A549 (cell line): ENCODE results near the gene PCBP4. TPM values are rescaled to one million over a fixed set of nuclear protein-coding genes. Genes with fewer than 3 reads are reported as not detected.

Experiments
- ATAC-seq, 2 experiments: fragments of 200-7000 bp in 1 of 2; fragments of >200 bp in 1 of 2; cut with Nextera tagmentation in 1 of 2; cut with Tn5 transposase in 1 of 2; 3 replicates each; pipeline versions ENCODE4 v1.8.0 to v1.9.1; 2018 to 2020; ENCODE audit warnings: mild to moderate bottlenecking in 1 of 2, moderate library complexity in 1 of 2
- CTCF ChIA-PET: fragments of 300-600 bp; sonication (Branson Sonifier 250); formaldehyde crosslinking; extraction: SDS; loops from one replicate; lab custom pipeline; 2021; ENCODE audit warnings: antibody characterized with exemption, inconsistent platforms; lab: Yijun Ruan, JAX
- POLR2A ChIA-PET: fragments of 350-600 bp; formaldehyde crosslinking; extraction: SDS; loops from one replicate; lab custom pipeline; 2021; ENCODE audit warnings: antibody characterized with exemption, inconsistent platforms; lab: Yijun Ruan, JAX
- DNase-seq, 2 experiments: peaks; one replicate each; pipeline versions ENCODE4 v3.0.0 to v3.0.0-alpha.2; 2011 to 2016; ENCODE audit warnings: low read depth in 1 of 2, low spot score in 1 of 2
- FAIRE-seq: peaks from 2 replicates; lab custom pipeline; 2011; peaks lifted over from hg19 to GRCh38; lab: Jason Lieb, UNC
- H3K27ac ChIP-seq, 2 experiments: fragments of >200 bp; sonication (Bioruptor Twin); formaldehyde crosslinking; 3 replicates each; pipeline ENCODE4 v1.5.1; 2016 to 2017
- H3K4me1 ChIP-seq: fragments of >200 bp; sonication (Bioruptor Twin); formaldehyde crosslinking; 3 replicates; pipeline ENCODE4 v1.6.1; 2016
- H3K4me2 ChIP-seq: fragments of >200 bp; sonication (Bioruptor Twin); formaldehyde crosslinking; 3 replicates; pipeline ENCODE4 v1.6.1; 2016
- H3K4me3 ChIP-seq: fragments of >200 bp; sonication (Bioruptor Twin); formaldehyde crosslinking; 3 replicates; pipeline ENCODE4 v1.5.1; 2016
- H3K9me3 ChIP-seq: fragments of >200 bp; sonication (Bioruptor Twin); formaldehyde crosslinking; 3 replicates; pipeline ENCODE4 v1.6.1; 2016
- ATOH8 ChIP-seq: fragments of 250-450 bp; sonication (Bioruptor Pico); IDR thresholded peaks from 2 replicates; pipeline ENCODE4 v1.5.0; 2020; ENCODE audit warnings: low read depth, mild to moderate bottlenecking, moderate library complexity
- CBX2 ChIP-seq: fragments of 200-600 bp; sonication (generic); IDR thresholded peaks from 2 replicates; pipeline ENCODE4 v1.6.1; 2016; ENCODE audit warnings: low read depth, mild to moderate bottlenecking, borderline replicate concordance
- CBX8 ChIP-seq: fragments of 200-600 bp; sonication (generic); IDR thresholded peaks from 2 replicates; pipeline ENCODE4 v1.6.1; 2016
- CEBPB ChIP-seq, 2 experiments: fragments of >200 bp in 1 of 2; sonication (Bioruptor Twin) in 1 of 2; formaldehyde crosslinking in 1 of 2; IDR thresholded peaks; 2 replicates each; pipeline ENCODE4 v1.6.1; 2012 to 2016
- CHD2 ChIP-seq: fragments of 150-350 bp; IDR thresholded peaks from 2 replicates; pipeline ENCODE4 v1.6.1; 2014; ENCODE audit warnings: low read length; ENCODE audit not compliant: partially characterized antibody
- CHD4 ChIP-seq: fragments of 200-600 bp; sonication (generic); IDR thresholded peaks from 2 replicates; pipeline ENCODE4 v1.6.1; 2016; ENCODE audit warnings: antibody characterized with exemption, mild to moderate bottlenecking, borderline replicate concordance
- EHMT2 ChIP-seq: fragments of 200-600 bp; sonication (generic); IDR thresholded peaks from 2 replicates; pipeline ENCODE4 v1.6.1; 2016; ENCODE audit warnings: antibody characterized with exemption, low read depth, mild to moderate bottlenecking, moderate library complexity
- FOSL2 ChIP-seq, 2 experiments: fragments of 450-650 bp in 1 of 2; fragments of >200 bp in 1 of 2; sonication (Bioruptor Twin) in 1 of 2; formaldehyde crosslinking; IDR thresholded peaks; 2 replicates each; pipeline versions ENCODE4 v1.5.0 to v1.6.1; 2016 to 2020; ENCODE audit warnings: mild to moderate bottlenecking in 1 of 2, moderate library complexity in 1 of 2
- FOXS1 ChIP-seq: fragments of 250-450 bp; sonication (Bioruptor Pico); IDR thresholded peaks from 2 replicates; pipeline ENCODE4 v1.5.0; 2020; ENCODE audit warnings: mild to moderate bottlenecking, moderate library complexity
- GATA3 ChIP-seq: IDR thresholded peaks from 2 replicates; pipeline ENCODE4 v1.6.1; 2012; ENCODE audit warnings: borderline replicate concordance
- HDAC2 ChIP-seq: fragments of 200-600 bp; sonication (generic); IDR thresholded peaks from 2 replicates; pipeline ENCODE4 v1.6.1; 2016
- MAFK ChIP-seq: fragments of 450-650 bp; IDR thresholded peaks from 2 replicates; pipeline ENCODE4 v1.6.1; 2014; ENCODE audit not compliant: partially characterized antibody
- MAZ ChIP-seq: fragments of 150-350 bp; IDR thresholded peaks from 2 replicates; pipeline ENCODE4 v1.6.1; 2014; ENCODE audit warnings: antibody characterized with exemption, low read depth, low read length, borderline replicate concordance
- MYC ChIP-seq: IDR thresholded peaks from 2 replicates; pipeline ENCODE4 v1.6.1; 2012; ENCODE audit warnings: mild to moderate bottlenecking, inconsistent platforms, low read length, improper control_type of control experiment, borderline replicate concordance
- PBX3 ChIP-seq: IDR thresholded peaks from 2 replicates; pipeline ENCODE4 v1.6.1; 2012
- REST ChIP-seq: fragments of 200-600 bp; sonication (generic); IDR thresholded peaks from 2 replicates; pipeline ENCODE4 v1.6.1; 2016; ENCODE audit warnings: antibody characterized with exemption, mild to moderate bottlenecking, moderate library complexity
- RFX5 ChIP-seq: fragments of 450-650 bp; IDR thresholded peaks from 2 replicates; pipeline ENCODE4 v1.7.1; 2014; ENCODE audit warnings: antibody characterized with exemption, mild to moderate bottlenecking, moderate library complexity
- SMC3 ChIP-seq: fragments of >200 bp; sonication (Bioruptor Twin); formaldehyde crosslinking; IDR thresholded peaks from 3 replicates; pipeline ENCODE4 v1.6.1; 2018; ENCODE audit warnings: inconsistent platforms
- SREBF2 ChIP-seq: fragments of 450-650 bp; IDR thresholded peaks from 2 replicates; pipeline ENCODE4 v1.6.1; 2014; ENCODE audit warnings: mild to moderate bottlenecking, moderate library complexity
- TP53 ChIP-seq: fragments of 250-450 bp; sonication (Bioruptor Pico); IDR thresholded peaks from 2 replicates; pipeline ENCODE4 v1.5.0; 2021; ENCODE audit warnings: mild to moderate bottlenecking, moderate library complexity
- USF2 ChIP-seq: fragments of 450-650 bp; IDR thresholded peaks from 2 replicates; pipeline ENCODE4 v1.6.1; 2014; ENCODE audit warnings: antibody characterized with exemption
- WGBS: methylation state at CpG from one replicate; pipeline ENCODE4 v1.1.6; 2017; ENCODE audit errors: missing lambda C conversion rate; 5-methylcytosine and 5-hydroxymethylcytosine counted together
- polyA plus RNA-seq, 4 experiments: library from polyadenylated mRNA; depleted of rRNA in 3 of 4; stranded (reverse); fragments of >200 nt; fragmentation: RNase III in 1 of 4; extraction: RNeasy Plus Mini Kit Qiagen cat#74134 plus additional on column Dnase treatment in 1 of 4; gene quantifications; 2 replicates in 3 of 4; 3 replicates in 1 of 4; pipeline ENCODE4 v1.2.3, GENCODE V29; 2011 to 2017

The PCBP4 gene
- polyA plus RNA-seq, 2 of the 4 experiments (the other 2 are of a cell fraction), result 8.6 to 10.9 TPM

DNA sequence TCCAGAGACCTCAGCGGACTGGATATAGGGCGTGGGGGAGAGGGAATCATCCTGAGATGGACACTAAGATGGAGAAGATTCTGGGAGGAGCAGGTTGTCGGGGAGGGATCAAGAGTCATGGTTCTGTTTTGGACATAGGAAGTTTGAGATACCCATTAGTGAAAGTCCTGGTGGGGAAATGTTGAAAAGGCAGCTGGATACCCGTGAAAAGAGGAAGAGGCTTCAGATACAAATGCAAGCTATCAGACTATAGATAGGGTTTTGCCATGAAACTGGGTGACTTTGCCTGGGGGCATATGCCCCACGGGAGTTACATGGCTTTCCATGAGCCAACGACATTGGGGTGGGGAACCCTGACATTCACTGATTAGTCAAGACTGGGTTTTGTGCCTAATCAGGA, 13.1 kb downstream of the PCBP4 start:
- ATAC-seq (no peak), FAIRE-seq (no peak), DNase-seq (no peak)
- Histone ChIP-seq H3K4me1 (no peaks in the 10 kb centered on the region; the same call in 1 of the 3 replicates), H3K4me3 (no peak overlapping the region), H3K27ac (no peak overlapping the region), H3K4me2 (no peak overlapping the region), H3K9me3 (no peaks in the 10 kb centered on the region)
- WGBS, result 49% methylated on average over 6 of the region's 6 CpGs
- CTCF ChIA-PET, result interaction anchor here (1.2 to 3.2 kb wide), 3 partner anchors 10 to 20 kb away, joined by 3 to 15 read pairs (median 8); partner anchors contain the start of genes ABHD14A, ABHD14B and PARP3
- TF ChIP-seq REST (no peak), CHD2 (no peak), HDAC2 (no peak), CEBPB (IDR thresholded peaks at IDR 0.05) (no peak), EHMT2 (no peak), TP53 (CRISPR knock-in tag) (no peak), RFX5 (no peak), CBX2 (no peak)
- POLR2A ChIA-PET, result interaction anchor here (1.0 kb wide), 1 partner anchor 42 kb away, joined by 4 read pairs; the partner anchor contains the start of gene RPL29

DNA sequence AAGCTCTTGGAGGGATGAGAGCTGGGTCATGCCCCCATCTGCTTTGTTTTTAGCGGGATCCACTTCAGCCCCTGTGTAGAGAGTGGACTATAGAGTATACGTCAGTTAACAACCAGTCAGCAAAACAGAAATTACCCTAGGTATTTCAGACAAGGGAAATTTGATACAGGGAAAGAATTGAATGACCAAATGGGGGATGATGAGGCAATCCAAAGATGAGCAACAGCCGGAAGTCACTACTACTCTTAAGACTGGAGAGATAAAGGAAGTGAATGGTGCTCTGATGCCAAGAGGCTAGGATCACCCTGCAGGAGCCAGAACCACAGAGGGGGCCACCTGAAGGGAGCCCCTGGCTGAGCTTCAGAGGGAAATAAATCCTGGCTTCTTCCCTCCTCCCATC, 13.8 kb downstream of the PCBP4 start:
- ATAC-seq, result peak in 1 of 2 experiments; percentile 47; a peak in 3 of 6 replicates
- ChIA-PET POLR2A (interaction anchor here (1.0 kb wide), 1 partner anchor 42 kb away, joined by 4 read pairs; the partner anchor contains the start of gene RPL29), CTCF (interaction anchor here (1.2 to 3.2 kb wide), 3 partner anchors 9 to 21 kb away, joined by 3 to 15 read pairs (median 8); partner anchors contain the start of genes ABHD14A, ABHD14B and PARP3)
- Histone ChIP-seq H3K4me3 (no peak overlapping the region), H3K4me2 (0 out of 3 replicates have a peak overlapping the region, but pooled peaks have one; percentile 19), H3K27ac (no peak overlapping the region), H3K9me3 (no peaks in the 10 kb centered on the region), H3K4me1 (no peaks in the 10 kb centered on the region; the same call in 1 of the 3 replicates)
- DNase-seq, result no peak
- 67% methylated on average over 3 of the region's 3 CpGs for WGBS
- TF ChIP-seq MAFK, result peak; percentile 44
- no peak for TF ChIP-seq CHD4
- no peak for TF ChIP-seq CBX8
- TF ChIP-seq USF2, result no peak
- TF ChIP-seq MYC, result no peak
- no peak for TF ChIP-seq PBX3
- TF ChIP-seq CEBPB (IDR thresholded peaks at IDR 0.05), result 0 out of 4 replicates have a peak, but pooled peaks of 1 of the 2 experiments have one; percentile 20
- TF ChIP-seq SREBF2, result no peak
- no peak for TF ChIP-seq FOSL2 (IDR thresholded peaks at IDR 0.05)
- no peak for TF ChIP-seq FOSL2 (CRISPR knock-in tag; IDR thresholded peaks at IDR 0.05)
- no peak for FAIRE-seq

GRCh38 chr3:51950899-51951298, 16.4 kb downstream of the PCBP4 start:
- H3K4me1 ChIP-seq, result no peaks in the 10 kb centered on the region; the same call in 1 of the 3 replicates
- ChIA-PET POLR2A (no interaction called here), CTCF (interaction anchor here (1.4 to 1.5 kb wide), 2 partner anchors 8 to 10 kb away, joined by 3 to 7 read pairs; partner anchors contain the start of genes PARP3 and RRP9)
- DNase-seq (no peak), ATAC-seq (no peak), FAIRE-seq (no peak)
- H3K4me3 ChIP-seq, result no peak overlapping the region
- WGBS, result 88% methylated on average over 2 of the region's 2 CpGs
- no peak overlapping the region for H3K4me2 ChIP-seq
- H3K27ac ChIP-seq, result no peak overlapping the region
- TF ChIP-seq MAZ, result no peak
- TF ChIP-seq ATOH8, result no peak
- TF ChIP-seq GATA3, result no peak
- TF ChIP-seq FOXS1 (CRISPR knock-in tag), result no peak
- TF ChIP-seq TP53 (CRISPR knock-in tag), result no peak
- no peak for TF ChIP-seq SMC3
- no peaks in the 10 kb centered on the region for H3K9me3 ChIP-seq
